ENCODE data around the gene LRP1-AS.

LRP1-AS gene

DNA sequence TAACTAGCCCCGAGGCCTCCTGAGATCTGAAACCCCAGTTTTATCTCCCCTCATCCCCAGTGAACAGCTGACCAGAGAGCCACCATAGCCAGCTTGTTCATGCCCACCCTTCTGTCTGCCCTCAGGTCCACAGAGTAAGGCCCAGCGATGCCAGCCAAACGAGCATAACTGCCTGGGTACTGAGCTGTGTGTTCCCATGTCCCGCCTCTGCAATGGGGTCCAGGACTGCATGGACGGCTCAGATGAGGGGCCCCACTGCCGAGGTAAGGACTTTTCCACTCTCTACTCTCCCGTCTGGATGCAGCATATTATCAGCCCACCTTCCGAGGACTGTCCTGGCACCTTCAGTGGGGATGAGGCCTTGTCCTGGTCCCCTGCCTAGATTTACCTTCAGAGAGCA lies 6.2 kb downstream of the LRP1-AS start:
- no peak for DNase-seq (ENCODE audit: low read depth in 2 of 2)

DNA sequence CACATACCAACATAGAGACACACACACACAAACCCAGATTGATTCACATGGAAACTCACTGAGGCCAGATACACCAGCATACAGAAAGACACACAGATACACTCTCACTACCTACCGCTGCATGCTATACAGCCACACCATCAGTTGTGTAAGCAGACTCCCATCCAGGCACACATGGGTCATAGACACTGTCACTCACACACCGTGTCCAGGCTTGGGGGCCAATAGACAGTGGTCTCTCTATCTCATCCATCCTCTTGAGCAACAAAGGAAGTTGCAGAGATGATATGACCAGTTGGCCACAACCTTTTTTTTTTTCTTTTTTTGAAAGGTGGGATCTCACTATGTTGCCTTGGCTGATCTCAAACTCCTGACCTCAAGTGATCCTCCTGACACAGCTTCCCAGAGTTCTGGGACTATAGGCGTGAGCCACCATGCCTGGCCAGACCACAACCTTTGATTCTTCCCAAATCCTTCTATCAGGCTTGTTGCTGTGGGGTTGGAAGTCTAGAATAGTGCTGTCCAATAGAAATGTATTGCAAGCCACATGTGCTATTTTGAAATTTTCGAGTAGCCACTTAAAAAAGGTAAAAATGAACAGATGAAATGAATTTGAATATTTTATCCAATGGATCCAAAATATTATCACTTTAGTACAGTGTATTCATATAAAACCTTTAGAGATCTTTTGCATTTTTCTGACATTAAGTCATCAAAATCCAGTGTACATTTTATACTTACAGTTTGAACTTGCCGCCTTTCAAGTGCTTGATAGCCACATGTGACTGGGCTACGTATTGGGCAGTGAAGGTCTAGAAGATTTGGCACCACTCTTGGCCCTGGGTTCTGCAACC lies 7.4 kb downstream of the LRP1-AS start:
- no peak for DNase-seq (ENCODE audit: low read depth in 2 of 2)

DNA sequence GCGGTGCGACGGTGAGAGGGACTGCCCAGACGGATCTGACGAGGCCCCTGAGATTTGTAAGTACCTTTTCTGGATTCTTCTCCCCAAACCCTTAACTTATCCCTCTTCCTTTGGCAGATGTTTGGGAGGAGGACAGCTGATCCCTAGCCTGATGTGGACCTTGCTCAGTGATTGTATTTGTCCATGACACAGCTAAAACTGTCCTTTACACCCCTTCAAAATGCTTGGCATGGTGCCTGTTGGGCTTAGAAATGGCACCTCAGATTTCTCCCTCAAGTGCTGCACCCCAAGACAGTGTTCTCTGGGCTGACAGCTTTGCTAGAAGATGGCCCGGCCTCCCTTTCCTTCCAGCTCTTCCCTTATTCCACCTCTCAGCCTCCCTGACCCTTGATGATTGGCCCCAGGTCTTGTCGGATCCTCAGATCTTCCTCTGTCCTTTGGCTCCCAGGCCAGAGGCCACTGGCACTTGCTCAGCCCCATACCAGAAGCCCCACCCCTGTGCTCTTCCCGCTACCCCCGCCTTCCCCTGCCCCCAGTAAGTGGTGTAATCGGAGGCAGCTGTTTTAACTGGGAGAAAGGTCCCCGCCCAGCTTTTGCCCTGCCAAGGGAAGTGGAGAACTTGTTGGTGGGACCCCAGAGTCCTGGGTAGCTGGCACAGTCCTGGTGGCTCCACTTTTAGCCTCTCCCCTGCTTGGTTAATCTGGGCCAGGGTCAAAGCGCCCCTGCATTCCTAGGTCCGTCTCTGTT lies 8.7 kb downstream of the LRP1-AS start:
- no peak for DNase-seq (ENCODE audit: low read depth in 2 of 2)

DNA sequence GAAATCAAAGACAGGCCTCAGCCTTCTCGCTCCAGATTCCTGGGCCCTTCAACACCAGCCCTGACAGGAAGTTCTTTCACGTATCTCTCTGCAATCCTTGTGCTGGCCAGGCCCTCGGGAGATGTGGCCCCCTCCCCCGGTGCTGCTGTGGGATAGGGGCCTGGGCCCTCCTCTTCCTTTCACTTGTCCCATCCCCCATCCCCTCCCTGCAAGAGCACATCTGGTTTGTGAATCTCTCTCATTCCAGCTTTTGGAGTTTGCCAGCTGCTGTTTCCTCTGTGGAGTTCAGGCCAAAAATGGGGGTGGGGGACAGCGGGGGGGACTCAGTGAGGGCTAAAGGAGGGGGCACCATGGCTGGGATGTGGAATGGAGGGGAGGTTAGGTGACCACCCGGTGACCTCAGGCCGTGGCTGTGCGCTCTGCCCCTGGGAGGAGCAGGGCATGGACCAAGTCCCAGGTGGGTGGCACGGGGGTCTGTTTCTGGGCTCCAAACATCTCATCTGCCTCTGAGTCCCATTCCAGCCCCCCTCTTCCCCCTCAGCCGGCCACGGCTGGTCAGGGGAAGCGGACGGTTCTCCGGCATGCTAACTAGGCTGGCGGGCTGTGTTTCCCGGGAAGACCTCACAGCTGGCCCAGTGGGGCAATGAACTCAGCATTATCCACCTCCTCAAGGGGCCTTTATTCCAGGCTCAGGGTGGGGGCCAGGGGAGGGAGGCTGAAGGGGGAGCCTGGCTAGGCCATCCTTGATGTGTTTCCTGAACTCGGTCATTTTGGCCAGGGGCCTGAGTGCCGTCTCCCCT lies 11.7 kb downstream of the LRP1-AS start:
- no peak for DNase-seq (ENCODE audit: low read depth in 2 of 2)

DNA sequence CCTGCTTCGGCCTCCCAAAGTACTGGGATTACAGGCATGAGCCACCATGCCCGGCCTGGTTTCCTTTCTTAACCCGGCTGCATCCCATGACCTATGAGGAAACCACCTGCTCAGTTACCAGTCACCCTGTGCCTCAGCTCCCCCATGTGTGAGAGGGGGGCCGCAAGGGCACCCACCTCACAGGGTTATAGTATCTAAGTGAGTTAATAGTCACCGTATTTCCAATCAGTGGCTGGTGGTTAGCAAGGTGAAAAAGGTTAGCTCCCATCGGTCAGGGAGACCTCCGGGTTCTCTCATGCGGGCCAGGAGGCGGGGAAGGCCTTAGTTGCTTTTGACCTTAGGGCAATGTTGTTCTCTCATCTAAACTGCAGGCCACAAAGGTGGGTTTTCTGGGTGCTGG lies 12.5 kb downstream of the LRP1-AS start:
- no peak for DNase-seq (ENCODE audit: low read depth in 2 of 2)

DNA sequence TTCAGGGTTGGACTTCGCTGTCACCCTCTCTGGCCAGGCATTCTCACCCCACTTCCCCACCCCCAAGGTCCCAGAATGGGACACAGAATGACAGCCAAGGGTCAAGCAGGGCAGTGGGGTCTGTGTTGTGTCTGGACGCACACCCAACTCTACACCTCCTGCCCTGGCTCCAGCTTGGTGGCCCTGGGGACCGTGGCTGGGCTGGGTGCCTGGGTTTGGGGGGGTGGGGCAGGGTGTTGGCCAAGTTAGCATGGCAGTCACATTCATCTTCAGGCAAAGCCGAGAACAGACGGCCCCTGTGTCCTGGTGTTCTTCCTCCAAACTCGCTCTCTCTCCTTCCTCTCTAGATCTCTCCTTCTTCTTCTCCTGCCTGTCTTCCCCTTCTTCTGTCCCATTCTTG lies 13.5 kb downstream of the LRP1-AS start:
- no peak for DNase-seq (ENCODE audit: low read depth in 2 of 2)

DNA sequence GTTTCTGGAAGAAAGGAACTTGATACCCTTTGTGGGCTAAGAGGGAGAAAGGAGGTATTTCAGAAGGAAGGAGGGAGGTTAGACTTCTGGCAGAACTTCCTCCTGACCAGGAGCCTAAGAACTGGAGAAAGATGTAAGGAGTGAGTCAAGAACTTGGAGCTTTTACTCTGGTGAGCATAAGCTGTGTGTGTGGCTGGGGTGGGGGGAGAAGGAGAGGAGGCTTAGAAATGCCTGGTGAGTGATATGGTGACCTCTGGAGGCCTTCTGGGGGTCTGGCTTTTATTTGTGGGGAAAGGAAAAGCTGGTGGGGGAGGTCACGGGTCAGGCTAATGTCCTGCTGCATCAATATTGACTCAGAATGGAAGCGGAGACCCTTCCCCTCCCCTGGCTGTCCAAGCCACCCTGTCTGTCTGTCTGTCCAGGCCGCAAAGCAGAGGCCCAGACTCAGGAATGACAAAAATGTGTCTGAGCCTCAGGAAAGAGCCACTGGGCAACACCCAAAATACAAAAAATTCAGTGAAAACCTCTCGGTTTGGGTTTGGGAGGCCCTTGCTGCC lies 14.3 kb downstream of the LRP1-AS start:
- no peak for DNase-seq (ENCODE audit: low read depth in 2 of 2)

DNA sequence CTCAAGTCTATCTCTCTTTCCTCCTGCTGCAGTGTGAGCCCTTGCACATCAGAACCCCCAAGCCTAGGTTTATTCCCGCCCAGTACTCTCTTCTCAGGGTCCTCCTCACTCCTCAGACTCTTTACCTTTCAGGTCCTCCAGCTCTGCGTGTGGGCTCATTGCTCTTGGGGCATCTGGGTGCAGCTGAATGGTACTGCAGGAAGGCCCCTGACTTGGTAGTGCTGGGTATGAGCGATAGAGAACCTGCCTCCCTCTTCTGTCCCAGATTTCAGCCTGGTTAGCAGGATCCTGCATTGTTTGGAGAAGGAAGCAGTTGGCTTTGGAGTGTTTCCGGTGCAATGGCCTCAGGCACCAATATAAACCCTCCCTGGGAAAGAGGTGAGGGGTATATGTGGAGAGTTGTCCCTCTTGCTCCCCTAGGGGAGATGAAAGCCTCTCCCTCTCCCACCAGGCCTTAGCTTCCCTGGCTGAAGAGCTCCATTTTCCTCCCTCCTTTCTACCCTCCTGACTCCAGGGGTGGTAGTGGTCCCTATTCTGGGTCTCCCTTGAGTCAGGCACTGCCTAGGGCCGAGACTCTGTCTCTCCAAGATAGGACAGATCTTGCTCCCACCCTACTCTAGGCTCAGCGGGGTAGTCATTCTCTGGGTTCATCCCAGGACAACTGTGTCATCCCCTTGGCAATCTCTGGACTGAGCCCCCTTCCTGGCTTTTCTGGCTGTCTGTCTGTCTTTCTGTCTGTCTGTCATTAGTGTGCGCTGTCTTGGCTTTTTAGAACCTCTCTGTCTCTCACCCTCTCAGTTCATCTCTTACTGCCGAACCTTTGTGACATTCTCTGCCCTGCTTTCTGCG lies 15.3 kb downstream of the LRP1-AS start:
- no peak for DNase-seq (ENCODE audit: low read depth in 2 of 2)

DNA sequence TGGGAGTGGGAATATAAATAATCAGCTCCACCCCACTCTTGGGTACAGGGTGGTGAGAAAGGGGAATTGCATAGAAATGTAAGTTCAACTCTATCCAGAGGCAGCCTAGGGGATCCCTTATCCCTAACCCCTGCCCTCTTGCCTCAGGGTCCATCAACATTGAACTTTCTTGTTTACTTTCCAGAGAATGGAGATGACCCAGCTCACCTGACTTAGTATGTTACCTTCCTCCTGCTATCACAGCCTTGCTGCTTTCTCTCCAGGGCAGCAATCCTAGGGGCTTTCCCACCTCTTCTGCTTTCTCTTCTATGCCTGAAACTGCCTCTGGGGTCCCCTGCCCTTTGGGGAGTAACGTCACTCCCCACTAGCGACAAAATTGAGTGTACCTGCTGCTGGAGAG lies 16.5 kb downstream of the LRP1-AS start:
- DNase-seq (ENCODE audit: low read depth in 2 of 2): no peak

DNA sequence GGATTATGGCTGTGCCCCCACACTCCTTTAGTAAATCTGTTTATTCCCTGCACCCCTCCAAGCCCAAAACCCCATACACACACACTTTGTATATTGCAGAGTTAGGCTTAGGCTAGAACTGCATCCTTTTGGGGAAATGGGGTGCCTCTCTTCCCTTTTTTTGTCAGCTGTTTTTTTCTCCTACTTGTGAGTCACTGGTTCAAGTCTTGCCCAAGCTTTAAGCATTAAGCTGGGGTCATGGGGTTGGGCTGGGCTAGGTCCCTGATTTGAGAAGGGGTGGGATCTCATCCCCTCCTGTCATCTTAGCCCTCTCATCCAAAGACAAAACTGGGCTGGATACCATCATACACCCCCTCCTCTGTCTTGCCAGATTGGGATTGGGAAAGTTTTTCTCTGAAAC lies 17.5 kb downstream of the LRP1-AS start:
- no peak for DNase-seq (ENCODE audit: low read depth in 2 of 2)

DNA sequence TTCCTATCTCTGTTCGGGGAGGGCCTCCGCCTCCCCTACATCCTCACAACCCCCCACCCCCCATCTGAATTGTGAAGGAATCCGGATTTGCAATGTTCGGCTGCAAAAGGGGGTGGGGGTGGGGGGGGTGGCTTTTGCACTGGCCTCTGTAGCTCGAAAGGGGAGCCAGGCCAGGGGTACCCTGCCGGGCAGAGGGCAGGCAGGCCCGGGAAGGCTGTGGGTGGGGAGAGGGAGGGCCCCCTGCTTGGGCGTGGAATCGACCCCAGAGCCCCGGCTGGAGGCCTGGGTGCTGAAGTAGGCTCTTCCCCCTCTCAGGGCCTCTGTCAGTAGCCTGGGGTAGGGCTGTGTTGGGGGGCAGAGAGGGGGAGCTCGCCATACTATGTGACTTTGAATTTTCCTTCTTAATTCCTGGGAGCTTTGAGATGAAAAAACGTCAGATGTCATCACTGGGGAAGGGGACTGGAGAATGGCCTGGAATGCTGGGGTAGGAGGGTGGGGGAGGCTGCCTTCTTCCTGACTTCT lies 18.0 kb downstream of the LRP1-AS start:
- no peak for DNase-seq (ENCODE audit: low read depth in 2 of 2)

DNA sequence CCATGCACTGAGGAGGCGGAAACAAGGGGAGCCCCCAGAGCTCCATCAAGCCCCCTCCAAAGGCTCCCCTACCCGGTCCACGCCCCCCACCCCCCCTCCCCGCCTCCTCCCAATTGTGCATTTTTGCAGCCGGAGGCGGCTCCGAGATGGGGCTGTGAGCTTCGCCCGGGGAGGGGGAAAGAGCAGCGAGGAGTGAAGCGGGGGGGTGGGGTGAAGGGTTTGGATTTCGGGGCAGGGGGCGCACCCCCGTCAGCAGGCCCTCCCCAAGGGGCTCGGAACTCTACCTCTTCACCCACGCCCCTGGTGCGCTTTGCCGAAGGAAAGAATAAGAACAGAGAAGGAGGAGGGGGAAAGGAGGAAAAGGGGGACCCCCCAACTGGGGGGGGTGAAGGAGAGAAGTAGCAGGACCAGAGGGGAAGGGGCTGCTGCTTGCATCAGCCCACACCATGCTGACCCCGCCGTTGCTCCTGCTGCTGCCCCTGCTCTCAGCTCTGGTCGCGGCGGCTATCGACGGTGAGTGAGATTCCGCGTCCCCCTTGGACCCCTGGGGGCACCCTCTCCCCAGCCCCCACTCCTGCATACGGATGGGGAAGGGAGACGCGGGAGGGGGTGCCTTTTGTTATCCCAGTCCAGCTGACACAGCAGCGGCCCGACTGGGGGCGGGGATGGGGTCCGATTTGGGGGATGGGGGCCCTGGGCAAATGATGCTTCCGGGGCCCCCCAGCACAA lies 18.7 kb downstream of the LRP1-AS start:
- DNase-seq (ENCODE audit: low read depth in 2 of 2): no peak

DNA sequence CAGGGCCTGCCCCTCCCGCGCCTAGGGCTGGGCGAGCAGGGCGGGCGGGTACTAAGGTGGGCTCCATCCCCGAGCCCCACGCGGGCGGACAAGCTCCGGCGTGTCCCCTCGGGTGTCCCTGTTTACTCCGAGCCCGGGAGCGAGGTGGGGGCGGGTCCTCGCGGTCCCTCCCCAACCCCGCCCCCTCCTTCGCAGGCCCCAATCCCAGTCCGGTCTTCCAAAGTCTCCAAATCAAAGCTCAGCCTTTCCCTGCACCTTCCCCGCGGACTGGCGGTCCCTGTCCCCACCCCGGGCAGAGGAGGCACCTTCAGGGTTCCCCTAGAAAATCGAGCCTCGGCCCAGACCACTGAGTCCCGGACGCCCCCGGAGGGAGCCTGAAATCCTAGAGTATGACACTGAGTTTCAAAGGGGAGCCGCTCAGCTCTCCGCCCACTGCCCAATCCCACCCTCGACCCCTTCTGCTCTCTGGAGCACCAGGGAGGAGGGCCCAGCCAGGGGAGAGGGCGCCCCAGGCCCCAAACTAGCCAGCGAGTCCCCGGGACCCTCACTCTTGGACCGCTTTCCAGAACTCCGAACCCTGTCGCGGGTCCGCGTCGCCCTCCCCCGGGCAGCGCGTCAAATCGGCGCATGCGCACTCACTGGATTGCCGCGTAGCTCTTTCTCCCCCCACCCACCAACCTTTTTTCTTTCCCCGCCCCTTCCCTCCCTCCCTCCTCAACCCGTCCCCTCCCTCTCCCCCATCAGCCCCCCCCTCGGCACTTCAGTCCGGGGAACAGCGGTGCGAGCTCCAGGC lies 19.5 kb downstream of the LRP1-AS start, which contains the start of gene LRP1:
Gene LRP1, plus strand, starts transcription at position 758 of the 793 bp plus-strand sequence. CDS start 482 bp downstream, outside the sequence.
- peak; percentile 58 to 61 for DNase-seq (ENCODE audit: low read depth in 2 of 2)

DNA sequence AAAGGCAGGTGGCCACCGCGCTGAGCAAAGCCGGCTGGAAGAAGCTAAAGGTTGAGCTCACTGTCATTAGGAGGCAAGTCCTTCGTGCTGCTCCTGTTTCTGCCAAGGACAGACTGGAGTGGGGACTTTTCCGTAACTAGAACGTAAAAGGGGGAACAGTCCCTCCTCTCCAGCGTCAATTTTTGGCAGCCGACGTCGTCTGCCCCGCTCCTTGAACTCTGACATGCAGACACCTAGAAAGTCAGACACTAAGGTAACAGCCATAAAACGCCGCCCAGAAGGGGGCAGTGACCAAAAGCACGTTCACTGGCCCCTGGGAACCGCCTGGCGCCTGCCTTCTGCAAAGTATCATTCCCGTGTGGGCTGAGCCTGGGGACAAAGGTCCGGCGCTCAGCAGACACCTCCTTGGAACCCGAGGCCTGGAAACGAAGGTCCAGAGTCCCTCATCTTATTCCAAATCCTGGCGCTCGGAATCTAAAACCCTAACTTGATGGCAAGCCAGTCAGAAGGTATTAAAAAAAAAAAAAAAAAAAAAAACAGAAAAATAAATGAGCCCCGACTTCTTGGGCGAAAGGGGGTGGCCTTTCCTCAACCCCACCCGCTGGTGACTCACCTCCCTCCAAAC lies 20.2 kb downstream of the LRP1-AS start:
- DNase-seq (ENCODE audit: low read depth in 2 of 2): peak; percentile 16 to 32

DNA sequence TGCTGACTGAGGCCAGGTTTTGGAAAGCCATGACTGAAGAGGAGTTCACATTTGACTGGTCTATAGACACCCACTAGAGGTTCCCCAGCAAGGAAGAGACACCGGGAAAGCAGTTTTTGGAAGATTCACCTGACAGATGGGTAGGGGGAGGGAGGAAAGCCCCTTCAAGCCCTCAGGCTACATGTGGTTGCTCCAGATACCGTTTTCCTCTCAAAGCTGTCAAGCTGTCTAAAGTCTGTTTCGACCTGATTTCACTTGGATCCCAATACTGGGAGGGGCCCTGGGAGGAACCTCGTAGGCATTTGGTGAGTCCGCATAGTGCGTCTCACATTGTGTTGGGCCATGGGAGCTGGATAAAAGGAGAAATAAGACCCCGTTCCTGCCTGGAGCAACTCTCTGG lies 20.9 kb downstream of the LRP1-AS start:
- DNase-seq (ENCODE audit: low read depth in 2 of 2): no peak

DNA sequence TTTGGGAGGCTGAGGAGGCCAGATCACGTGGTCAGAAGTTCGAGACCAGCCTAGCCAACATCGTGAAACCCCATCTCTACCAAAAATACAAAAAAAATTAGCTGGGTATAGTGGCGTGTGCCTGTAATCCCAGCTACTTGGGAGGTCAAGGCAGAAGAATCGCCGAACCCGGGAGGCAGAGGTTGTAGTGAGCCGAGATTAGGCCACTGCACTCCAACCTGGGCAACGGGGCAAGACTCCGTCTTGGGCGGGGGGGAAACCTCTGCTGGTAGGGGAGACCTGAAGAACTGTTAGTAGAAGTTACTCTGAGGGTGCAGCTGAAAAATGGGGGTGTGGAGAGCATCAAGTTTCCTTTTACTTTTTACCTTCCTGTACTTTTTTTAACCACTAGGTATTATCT lies 21.4 kb downstream of the LRP1-AS start:
- no peak for DNase-seq (ENCODE audit: low read depth in 2 of 2)

DNA sequence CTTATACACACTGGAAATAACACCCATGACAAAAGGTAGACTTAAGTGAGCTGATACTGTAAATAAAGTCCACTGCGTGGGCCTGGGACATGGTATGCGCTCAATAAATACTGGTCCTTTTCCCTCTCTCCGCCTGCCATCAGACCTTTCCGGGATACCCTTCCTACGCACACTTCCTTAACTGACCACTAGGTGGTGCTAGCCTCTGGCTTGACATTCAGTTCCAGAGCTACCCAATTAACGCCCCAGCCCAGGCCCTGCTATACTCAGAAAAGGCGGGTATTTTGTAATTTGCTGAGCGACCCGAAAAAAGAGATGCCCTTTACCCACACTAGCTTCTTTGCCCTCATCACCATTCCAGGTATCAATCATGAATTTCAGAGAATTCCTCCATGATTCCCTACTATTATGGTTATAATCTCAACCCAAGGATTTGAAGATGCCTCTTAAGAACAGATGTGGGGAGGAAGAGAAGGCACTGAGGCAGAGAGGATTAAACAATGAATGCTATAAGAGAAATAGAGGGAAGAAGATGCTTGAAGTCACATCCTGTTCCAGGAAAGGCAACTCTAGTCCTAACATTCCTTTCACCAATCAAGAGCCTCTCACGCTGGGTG lies 23.1 kb downstream of the LRP1-AS start:
- peak; percentile 67 to 77 for DNase-seq (ENCODE audit: low read depth in 2 of 2)

DNA sequence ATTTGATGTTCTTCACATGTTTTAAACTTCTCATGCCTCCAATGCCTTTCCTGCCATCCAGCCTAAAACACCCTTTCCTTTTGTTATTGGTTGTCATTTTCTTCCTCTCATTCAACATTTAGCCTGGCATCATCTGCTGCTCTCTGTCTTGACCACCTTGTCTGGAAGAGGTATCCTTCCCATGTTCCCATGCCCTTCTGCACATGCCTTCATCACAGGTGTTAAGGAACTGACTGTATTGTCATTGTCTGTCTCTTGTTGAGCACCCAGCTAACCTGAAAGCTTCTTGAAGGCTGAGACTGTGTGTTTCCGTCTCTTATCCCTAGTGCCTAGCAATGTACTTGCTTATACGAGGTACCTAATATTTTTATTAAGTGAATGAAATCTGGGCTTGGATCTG lies 23.6 kb downstream of the LRP1-AS start:
- no peak for DNase-seq (ENCODE audit: low read depth in 2 of 2)
